Gastrocnemius medialis (tissue), 4 donors: ENCODE measurements around the gene CCM2L.

Experiments used
- POLR2A ChIP-seq, 2 donors: fragments of 450-650 bp; IDR thresholded peaks; one replicate each; pipeline ENCODE4 v1.6.1; 2017; ENCODE audit warnings: antibody characterized with exemption in 2 of 2, mild to moderate bottlenecking in 2 of 2, moderate library complexity in 2 of 2
- TF ChIP-seq, protein P1 (sequence below), 5 experiments: fragments of 450-650 bp in 3 of 5; fragments of 200-600 bp in 2 of 5; sonication (generic) in 2 of 5; IDR thresholded peaks in 4 of 5; conservative IDR thresholded peaks in 1 of 5; 1 replicate in 4 of 5; 2 replicates in 1 of 5; pipeline ENCODE4 v1.5.1; 2016 to 2019; ENCODE audit warnings: antibody characterized with exemption in 5 of 5, mild to moderate bottlenecking in 3 of 5, moderate library complexity in 3 of 5

DNA sequence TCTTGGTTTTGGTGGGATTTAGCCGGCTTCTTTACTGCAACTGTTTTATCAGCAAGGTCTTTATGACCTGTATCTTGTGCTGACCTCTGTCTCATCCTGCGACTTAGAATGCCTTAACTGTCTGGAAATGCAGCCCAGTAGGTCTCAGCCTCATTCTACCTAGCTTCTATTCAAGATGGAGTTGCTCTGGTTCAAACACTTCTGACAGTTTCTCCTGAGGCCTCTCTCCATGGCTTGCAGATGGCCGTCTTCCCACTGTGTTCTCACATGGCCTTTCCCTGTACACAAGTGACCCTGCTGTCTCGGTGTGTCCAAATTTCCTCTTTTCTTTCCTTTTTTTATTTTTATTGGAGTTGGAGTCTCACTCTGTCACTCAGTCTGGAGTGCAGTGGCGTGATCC lies 4.2 kb upstream of the CCM2L start:
- TF ChIP-seq, protein P1, sequence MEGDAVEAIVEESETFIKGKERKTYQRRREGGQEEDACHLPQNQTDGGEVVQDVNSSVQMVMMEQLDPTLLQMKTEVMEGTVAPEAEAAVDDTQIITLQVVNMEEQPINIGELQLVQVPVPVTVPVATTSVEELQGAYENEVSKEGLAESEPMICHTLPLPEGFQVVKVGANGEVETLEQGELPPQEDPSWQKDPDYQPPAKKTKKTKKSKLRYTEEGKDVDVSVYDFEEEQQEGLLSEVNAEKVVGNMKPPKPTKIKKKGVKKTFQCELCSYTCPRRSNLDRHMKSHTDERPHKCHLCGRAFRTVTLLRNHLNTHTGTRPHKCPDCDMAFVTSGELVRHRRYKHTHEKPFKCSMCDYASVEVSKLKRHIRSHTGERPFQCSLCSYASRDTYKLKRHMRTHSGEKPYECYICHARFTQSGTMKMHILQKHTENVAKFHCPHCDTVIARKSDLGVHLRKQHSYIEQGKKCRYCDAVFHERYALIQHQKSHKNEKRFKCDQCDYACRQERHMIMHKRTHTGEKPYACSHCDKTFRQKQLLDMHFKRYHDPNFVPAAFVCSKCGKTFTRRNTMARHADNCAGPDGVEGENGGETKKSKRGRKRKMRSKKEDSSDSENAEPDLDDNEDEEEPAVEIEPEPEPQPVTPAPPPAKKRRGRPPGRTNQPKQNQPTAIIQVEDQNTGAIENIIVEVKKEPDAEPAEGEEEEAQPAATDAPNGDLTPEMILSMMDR (IDR thresholded peaks at IDR 0.05 in 4 of 5, conservative IDR thresholded peaks at IDR 0.05 in 1 of 5), result no peak
- no peak for TF ChIP-seq POLR2A (IDR thresholded peaks at IDR 0.05)
